ENCODE results near the gene HRC.
"Not testable (repeated sequence)": the region's sequence is repeated elsewhere in the genome, so short reads cannot be mapped to it uniquely, and the experiment has no call there.

The HRC gene, protein sequence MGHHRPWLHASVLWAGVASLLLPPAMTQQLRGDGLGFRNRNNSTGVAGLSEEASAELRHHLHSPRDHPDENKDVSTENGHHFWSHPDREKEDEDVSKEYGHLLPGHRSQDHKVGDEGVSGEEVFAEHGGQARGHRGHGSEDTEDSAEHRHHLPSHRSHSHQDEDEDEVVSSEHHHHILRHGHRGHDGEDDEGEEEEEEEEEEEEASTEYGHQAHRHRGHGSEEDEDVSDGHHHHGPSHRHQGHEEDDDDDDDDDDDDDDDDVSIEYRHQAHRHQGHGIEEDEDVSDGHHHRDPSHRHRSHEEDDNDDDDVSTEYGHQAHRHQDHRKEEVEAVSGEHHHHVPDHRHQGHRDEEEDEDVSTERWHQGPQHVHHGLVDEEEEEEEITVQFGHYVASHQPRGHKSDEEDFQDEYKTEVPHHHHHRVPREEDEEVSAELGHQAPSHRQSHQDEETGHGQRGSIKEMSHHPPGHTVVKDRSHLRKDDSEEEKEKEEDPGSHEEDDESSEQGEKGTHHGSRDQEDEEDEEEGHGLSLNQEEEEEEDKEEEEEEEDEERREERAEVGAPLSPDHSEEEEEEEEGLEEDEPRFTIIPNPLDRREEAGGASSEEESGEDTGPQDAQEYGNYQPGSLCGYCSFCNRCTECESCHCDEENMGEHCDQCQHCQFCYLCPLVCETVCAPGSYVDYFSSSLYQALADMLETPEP

GRCh38 chr19:49155005-49155819 is at the start of gene HRC:
TSS of gene HRC (minus strand) at chr19:49155396. CDS start at chr19:49155237, 159 bp downstream.
- no peak for DNase-seq

DNA sequence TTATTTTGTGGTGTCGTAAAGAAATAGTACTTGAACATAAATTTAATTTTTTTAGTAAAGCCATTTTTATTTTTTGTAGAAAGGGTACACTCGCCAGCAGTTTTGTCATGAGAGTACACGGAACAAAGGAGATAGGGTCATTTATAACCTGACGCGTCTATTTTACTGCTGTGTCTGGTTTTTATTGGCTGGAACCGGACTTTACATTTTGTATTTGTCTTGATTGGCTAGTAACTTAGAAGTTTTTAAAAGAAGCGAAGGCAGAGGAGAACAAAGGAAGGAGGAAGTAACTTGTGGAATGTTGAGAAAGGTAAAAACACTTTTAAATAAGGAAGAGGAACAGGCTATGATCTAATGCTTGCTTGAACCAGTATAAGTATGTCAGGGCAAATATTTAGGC is 45.8 kb upstream of the HRC start:
- no peak for DNase-seq

- peak; percentile 47 to 53 for DNase-seq
Observed at GRCh38 chr19:49200238-49200862, 45.2 kb upstream of the HRC start.

GRCh38 chr19:49196527-49197240 is 41.5 kb upstream of the HRC start:
- DNase-seq = no peak

DNA sequence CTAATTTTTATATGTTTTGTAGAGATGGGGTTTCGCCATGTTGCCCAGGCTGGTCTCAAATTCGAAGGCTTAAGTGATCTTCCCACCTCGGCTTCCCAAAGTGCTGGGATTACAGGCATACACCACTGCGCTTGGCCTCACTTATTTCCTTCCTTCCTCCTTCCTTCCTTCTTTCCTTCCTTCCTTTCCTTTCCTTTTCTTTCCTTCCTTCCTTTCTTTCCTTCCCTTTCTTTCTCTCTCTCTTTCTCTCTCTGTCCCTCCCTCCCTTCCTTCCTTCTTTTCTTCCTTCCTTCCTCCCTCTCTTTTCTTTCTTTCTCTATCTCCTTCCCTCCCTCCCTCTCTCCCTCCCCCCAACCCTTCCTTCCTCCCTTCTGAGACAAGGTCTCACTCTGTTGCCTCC is 39.2 kb upstream of the HRC start:
- no peak for DNase-seq

DNA sequence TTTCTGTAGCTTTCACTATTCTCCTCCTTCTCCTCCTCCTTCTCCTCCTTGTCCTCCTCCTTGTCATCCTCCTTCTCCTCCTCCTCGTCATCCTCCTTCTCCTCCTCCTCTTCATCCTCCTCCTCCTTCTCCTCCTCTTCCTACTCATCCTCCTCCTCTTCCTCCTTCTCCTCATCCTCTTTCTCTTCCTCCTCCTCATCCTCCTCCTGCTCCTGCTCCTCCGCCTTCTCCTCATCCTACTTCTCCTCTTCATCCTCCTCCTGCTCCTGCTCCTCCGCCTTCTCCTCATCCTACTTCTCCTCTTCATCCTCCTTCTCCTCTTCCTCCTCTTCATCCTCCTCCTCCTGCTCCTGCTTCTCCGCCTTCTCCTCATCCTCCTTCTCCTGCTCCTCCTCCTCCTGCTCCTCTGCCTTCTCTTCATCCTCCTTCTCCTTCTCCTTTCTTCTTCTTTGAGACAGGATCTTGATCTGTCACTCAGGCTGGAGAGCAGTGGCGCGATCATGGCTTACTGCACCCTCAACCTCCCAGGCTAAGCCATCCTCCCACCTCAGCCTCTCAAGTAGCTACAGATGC is 38.7 kb upstream of the HRC start:
- DNase-seq = no peak

DNA sequence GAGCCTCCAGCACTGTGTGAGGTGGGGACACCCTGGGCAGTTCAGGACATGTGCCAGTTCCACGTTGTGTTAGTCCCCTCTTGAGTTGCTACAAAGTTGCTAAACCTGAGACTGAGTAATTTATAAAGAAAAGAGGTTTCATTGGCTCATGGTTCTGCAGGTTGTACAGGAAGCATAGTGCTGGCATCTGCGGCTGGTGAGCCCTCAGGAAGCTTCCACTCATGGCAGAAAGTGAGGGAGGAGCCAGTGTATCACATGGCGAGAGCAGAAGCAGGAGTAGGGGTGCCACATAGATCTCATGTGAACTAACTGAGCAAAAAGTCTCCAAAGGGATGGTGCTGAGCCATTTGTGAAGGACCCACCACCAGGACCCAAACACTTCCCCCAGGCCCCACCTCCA is 35.6 kb upstream of the HRC start:
- DNase-seq = no peak

GRCh38 chr19:49189259-49189658 is 34.1 kb upstream of the HRC start:
- DNase-seq = no peak

GRCh38 chr19:49188626-49189200 is 33.5 kb upstream of the HRC start:
- DNase-seq = no peak

DNA sequence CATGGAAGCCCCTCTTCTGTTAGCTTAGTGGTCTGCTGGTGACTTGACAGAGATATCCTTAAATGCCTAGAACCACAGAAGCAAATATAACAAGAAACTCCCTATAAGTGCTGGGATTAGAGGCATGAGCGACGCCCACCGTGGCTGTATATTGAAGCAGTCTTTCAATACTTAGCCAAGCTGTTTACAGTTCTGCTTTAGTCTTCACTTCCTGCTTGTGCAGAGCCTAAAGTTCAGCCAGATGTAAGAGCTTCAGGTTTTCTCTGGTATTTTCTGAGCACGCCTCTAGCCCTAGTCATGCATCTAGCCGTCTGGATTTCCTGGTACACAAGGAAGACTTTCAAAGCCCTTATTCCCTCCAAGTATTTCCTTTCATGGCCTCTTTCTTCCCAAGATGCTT is 30.9 kb upstream of the HRC start:
- no peak for DNase-seq

DNA sequence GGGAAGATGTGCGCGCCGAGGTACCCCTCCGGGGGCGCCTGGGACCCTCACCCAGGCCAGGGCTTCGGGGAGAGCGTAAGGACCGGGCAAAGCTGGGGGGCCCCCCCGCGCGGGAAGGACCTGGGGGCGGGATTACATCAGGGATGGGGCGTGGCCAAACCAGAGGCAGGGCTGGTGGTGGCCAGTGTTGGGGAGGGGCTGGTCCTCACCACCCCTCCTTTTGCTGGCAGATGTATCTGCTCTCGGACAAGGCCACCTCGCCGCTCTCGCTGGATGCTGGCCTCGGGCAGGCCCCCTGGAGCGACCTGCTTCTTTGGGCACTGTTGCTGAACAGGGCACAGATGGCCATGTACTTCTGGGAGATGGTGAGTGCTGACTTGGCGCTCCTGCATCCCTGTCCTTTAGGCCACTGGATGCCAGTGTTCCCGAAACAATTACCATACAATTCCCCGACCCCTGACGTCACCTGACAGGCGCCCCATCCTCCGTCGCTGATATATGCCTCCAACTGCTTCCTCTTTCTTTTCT is 27.7 kb upstream of the HRC start:
- DNase-seq = no peak

- DNase-seq = not testable (repeated sequence)
Observed at GRCh38 chr19:49182010-49182847, 27.0 kb upstream of the HRC start.

GRCh38 chr19:49180659-49181058 is 25.5 kb upstream of the HRC start:
- DNase-seq = no peak

DNA sequence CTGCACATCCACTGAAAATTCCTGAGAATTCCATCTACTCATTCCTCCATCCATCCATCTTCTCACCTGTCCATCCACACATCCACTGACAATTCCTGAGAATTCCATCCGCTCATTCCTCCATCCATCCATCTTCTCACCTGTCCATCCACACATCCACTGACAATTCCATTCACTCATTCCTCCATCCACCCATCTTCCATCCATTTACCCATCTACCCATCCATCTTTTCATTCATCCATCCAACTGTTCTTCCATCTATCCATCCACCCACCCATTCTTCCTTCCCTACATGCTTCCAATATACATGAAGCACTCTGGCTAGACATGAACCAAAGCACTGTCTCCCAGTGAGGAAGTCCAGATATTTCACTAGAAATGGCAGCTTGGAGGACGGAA is 18.0 kb upstream of the HRC start:
- DNase-seq = no peak

DNA sequence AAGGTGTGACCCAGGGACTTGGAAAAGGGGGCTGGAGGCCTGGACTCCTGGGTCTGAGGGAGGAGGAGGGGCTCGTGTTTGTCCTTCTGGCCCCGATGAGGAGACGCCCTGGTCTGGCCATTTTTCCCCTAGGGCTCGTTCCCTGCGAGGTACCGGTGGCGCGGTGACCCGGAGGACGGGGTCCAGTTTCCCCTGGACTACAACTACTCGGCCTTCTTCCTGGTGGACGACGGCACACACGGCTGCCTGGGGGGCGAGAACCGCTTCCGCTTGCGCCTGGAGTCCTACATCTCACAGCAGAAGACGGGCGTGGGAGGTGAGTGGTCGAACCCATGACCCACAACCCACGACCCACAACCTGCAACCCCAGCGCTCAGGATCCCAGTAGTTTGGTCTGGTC is 13.2 kb upstream of the HRC start:
- DNase-seq = no peak

DNA sequence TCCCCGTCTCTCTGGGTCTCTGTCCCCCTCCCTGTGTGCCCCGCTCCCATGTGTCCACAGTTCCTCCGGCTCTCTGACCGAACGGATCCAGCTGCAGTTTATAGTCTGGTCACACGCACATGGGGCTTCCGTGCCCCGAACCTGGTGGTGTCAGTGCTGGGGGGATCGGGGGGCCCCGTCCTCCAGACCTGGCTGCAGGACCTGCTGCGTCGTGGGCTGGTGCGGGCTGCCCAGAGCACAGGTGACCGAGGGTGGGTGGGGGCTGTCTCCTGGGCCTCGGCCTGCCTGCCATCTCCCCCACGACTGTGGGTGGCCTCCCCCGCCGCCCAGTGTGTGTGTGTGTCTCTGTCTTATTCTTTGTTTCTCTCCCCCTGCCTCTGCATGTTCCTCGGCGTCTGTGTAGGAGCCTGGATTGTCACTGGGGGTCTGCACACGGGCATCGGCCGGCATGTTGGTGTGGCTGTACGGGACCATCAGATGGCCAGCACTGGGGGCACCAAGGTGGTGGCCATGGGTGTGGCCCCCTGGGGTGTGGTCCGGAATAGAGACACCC is 12.7 kb upstream of the HRC start:
- DNase-seq = no peak

- DNase-seq = no peak
Observed at GRCh38 chr19:49165865-49166301, 10.7 kb upstream of the HRC start.

- no peak for DNase-seq
Observed at GRCh38 chr19:49165111-49165750, 10.0 kb upstream of the HRC start.

- DNase-seq = no peak
Observed at GRCh38 chr19:49161987-49162386, 6.8 kb upstream of the HRC start.

Measured in activated T-cell treated with anti-CD3 and anti-CD28 coated beads, Interleukin-2, amount 50 U/mL, for 48 hours (primary cell).